GM18951 (cell line): Measurements from ENCODE around the gene XRCC3.

ENCODE experiments used
- POLR2A ChIP-seq: IDR thresholded peaks from 4 replicates; pipeline ENCODE4 v1.6.1; 2011; ENCODE audit warnings: mild to moderate bottlenecking; ENCODE audit not compliant: insufficient read length, insufficient read depth; ENCODE audit errors: extremely low read depth
- in situ Hi-C: fragments of 300-500 bp; cut with MboI; formaldehyde crosslinking; loops from one replicate; pipeline ENCODE4 v1.12.0; 2022; ENCODE audit warnings: low sequenced_read_pairs, mixed read lengths, inconsistent platforms; ENCODE audit not compliant: unreplicated experiment

Gene XRCC3

DNA sequence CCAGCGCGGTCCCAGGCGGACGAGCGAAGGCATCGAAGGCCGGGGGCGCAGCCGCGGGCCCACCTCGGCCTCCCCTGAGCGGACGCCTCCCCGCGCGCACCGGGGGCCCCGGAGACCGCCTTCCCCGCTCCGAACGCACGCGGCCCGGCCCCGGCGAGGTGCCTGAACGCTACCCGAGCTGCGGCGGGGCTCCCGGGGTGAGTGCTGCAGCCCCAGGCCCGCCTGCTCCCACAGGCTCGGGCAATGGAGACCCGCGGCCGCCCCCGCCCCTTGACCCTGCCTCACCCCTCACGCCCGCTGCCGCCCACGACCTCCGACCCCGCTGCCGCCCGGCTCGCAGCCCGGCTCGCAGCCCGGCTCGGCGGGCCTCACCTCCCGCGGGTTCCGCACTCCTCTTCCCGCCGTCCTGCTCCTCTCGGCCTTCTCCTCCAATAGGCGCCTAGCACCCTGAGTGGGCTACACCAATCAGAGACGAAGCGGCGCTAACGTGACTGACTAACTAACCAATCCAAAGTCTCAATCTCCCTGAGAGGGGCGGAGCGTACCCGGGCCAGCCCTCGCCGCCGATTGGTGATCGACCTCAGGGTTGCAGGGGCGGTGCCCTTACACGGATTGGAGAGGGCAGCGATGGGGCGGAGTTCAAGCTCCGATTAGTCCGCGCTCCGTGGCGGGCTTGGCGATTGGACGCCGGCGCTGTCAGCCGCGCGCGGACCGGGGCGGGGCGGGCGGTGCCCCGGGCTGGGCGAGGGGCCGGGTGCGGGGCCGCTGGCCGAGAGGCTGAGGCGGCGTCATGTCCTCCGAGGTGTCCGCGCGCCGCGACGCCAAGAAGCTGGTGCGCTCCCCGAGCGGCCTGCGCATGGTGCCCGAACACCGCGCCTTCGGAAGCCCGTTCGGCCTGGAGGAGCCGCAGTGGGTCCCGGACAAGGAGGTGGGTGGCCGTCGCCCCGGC lies at the start of gene XRCC3, which contains the start of gene ZFYVE21:
XRCC3 (minus strand) TSS at position 400 of the 949 bp plus-strand sequence. CDS start 4,364 bp downstream, outside the sequence.
ZFYVE21 (plus strand) TSS at position 759 of the 949 bp plus-strand sequence; CDS start at position 791, 32 bp downstream.
- in situ Hi-C loops, result no loop called here
- peak; percentile 92 for TF ChIP-seq POLR2A

DNA sequence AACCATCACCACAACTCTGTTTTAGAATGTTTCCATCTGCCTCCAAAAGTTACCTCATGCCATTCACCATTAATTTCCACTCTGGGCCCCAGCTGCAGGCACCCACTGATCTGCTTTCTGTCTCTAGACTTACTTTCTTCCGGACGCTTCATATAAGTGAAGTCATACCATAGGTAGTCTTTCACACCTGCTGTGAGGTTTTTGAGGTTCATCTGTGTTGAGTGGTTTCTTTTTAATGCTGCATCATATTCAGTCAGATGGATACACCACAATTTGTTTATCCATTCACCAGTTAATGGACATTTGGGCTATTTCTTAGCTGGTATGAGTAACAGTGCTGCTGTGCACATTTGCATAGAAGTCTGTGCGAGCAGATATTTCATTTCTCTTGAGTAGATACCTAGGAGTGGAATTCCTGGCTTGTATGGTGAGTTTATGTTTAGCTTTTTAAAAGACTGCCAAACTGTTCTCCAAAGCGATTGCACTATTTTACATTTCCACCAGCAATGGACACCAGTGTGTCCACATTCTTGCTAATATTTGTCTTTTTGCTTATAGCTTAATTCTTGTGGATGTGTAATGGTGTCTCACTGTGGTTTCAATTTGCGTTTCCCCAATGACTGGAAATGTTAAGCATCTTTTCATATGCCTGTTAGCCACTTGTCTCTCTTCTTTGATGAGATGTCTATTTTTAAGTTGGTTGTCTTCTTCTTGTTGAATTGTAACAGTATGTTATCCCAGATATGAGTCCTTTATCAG lies 48.7 kb upstream of the XRCC3 start:
- in situ Hi-C loops, result no loop called here
- TF ChIP-seq POLR2A, result no peak

DNA sequence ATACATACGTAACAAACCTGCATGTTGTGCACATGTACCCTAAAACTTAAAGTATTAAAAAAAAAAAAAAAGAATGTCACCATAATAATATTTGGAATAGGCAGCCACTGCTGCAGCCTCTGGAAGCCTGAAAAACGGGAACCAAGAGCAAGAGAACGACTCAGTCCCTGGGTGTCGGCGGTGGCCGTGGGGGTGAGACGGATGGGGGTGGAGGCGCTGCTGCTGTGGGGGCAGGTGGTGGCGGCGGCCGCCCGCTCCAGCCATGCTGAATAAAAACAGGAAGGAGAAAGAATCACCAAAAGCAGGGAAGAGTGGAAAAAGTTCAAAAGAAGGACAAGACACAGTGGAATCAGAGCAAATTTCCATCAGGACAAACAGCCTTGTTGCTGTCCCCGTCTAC lies 47.3 kb upstream of the XRCC3 start:
- no peak for TF ChIP-seq POLR2A
- in situ Hi-C loops, result no loop called here

DNA sequence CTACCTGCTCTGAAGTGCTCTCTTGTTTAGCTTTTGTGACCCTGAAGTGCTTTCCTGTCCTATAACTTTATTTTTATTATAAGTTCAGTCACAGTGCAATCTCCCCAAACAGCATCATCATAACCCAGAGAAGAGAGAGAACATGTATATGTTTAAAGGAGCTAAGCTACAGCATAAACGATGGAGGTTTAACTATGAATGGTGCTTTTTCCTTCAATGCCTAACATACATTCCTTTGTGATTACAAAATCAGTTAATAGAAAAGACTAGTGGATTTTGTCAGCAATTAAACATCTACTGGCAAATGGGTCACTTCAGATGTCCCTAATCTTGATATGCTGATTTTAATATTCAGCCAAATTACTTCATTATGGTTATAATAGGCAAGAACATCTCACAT lies 46.8 kb upstream of the XRCC3 start:
- no peak for TF ChIP-seq POLR2A

DNA sequence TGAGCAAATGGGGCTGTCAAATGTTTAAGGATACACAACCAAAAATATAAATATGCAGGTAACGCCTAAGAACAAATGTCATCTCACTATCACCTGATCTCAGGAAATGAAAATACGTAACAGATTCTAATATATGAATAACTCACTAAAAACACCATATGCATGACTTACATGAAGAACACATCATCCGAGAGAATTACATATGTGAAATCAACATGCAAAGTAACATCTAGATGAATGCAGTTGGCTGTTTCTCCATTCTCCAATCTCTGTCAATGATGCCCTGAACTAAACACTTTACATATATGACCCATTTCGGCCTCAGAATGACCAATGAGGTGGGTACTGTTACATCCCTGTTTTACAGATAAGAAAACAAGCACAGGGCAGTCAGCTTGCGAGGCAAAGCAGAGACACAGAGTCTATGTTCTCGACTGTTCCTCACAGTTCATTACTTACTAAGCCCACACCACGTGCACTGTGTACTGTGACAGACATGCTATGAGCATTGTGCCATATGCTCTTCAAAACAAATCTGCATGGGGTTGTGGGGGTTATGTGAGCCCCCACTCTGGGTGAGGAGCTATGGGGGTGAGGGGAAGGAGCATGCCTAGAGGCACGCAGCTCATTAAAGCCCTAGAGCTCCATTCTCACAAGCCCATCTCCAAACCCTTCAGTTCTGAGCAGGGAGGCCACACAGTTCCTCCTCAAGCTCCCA lies 43.0 kb upstream of the XRCC3 start:
- TF ChIP-seq POLR2A, result no peak
- in situ Hi-C loops, result no loop called here

More for the DNA sequence above, 46.8 kb upstream of the XRCC3 start:
- in situ Hi-C loops, result no loop called here

DNA sequence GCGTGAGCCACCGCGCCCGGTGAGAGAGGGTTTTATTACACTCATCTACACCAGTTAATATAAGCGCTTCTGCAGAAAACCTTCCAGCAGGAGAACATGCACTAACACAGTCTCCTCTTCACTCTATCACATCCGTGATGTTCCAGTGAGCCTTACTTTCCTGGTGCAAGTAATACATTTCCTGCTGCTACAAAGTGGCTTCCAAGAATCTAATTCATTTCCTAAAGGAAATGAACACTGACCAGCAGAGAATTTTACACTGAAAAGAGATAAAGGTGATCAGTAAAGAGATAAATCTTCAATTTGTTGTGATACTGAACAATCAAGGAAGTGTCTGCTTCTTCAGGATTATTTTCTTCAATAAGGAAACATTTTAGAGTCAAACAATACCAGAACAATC lies 39.8 kb upstream of the XRCC3 start:
- in situ Hi-C loops, result no loop called here
- TF ChIP-seq POLR2A, result no peak

DNA sequence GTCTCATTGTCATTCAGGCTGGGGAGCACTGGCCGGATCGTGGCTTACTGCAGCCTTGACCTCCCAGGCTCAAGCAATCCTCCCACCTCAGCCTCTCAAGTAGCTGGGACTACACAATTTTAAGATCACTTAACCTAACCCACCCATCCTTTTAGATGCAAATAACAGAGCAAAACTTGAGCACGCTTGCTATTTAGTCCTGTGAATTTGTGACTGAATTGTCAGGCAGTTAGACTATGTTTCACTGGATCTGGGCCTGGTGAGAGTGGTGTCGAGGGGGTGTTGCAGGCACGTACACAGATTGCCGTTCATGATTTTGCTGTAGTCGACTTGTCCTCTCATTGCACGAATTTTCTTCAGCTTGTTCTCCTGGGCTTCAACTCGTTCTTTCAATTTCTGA lies 38.5 kb upstream of the XRCC3 start:
- in situ Hi-C loops, result no loop called here
- no peak for TF ChIP-seq POLR2A

DNA sequence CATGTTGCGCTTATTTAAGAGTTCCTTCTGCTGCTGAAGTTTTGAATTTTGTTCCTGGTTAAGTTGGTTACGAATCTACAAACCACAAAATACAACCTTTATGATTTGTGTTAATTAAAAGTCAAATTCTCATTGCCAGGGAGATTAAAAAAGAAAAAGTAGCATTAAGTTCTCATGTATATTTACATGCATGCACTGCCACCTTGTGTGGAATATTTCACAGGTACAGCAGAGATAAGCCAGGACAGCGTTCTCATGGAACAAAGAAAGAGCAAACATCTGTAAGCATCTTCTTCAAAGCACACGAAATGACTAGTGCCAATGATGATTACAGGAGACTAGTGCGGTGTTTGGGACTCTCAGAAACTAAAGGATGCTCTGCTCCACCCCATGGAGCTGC lies 34.6 kb upstream of the XRCC3 start:
- in situ Hi-C loops, result no loop called here
- no peak for TF ChIP-seq POLR2A

DNA sequence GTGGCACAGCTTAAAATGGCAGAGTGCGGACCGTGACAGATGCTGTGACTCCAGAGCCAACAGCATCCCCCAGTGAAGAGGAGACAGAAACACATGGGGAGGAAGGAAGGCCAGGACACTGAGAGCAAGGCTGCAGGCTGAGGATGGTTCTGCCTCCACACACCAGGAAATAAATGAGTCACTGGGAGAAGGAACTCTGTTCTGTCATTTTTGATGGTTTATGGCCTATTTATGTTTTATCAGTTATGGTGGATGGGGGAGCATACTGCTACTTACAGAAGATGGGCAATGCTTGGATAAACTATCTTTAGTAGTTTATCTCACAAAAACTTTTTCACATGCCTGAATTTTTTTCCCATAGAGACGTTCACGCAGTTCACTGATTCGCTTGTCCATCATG lies 34.2 kb upstream of the XRCC3 start:
- in situ Hi-C loops, result no loop called here

DNA sequence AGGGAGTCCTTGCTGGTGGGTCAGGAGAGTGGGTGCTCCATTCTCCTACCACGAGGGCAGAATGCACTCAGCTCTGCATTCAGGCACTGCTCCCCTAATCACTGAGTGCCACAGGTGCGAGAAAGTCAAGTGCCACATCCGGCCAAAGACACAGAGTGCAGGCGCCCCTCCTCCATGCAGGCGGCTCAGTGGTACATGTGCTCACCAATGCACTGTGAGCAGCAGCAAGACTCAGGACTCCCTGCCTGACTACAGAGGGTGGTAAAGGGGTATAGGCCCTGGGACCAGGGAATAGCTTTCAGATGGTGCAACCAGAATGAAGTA lies 33.2 kb upstream of the XRCC3 start:
- in situ Hi-C loops, result no loop called here
- TF ChIP-seq POLR2A, result no peak

More for the DNA sequence above, 34.2 kb upstream of the XRCC3 start:
- TF ChIP-seq POLR2A, result no peak

DNA sequence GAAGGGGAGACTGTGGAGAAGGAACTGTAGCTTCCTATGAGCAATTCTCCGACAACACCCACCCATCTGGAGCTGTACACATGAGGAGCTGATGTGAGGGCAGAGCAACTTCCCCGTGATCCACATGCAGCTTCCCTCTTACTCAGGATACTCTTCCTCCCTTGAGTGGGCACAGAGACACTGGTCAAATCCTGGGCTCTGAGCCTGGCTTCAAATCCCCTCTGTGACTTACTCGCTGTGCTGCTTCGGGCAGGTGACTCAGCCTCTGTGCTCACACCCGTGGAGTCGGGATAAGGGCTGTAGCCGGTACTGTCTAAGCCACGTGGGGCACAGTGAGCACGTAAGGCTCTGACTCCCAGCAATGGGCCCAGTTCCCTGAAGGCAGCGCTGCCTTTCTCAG lies 31.4 kb upstream of the XRCC3 start:
- TF ChIP-seq POLR2A, result no peak
- in situ Hi-C loops, result no loop called here

DNA sequence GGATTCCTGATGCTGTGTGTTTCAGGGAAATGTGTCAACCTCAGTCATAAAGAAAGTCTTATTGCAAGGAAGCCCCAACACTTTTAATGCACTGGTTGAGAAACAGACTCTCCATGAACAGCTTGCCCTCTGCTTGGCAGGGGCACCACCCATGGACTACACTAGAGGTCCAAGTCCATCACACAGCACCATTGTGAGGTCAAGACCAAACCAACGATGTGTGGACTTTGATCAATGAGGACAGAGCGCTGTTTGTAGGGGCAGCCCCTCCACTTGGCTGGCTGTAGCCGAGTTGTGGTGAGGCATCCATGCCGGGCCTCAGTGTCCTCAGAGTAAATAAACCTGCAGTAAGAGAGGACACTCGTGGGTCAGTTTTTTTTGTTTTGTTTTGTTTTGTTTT lies 30.2 kb upstream of the XRCC3 start:
- in situ Hi-C loops, result no loop called here
- no peak for TF ChIP-seq POLR2A
